SKM-1 treated with dmso at 0.1 percent for 144 hours (cell line): ENCODE data around the gene VSIG2.

Experiments
- DNase-seq: peaks from one replicate; lab custom pipeline; 2025; ENCODE audit not compliant: unreplicated experiment; lab: John Stamatoyannopoulos, UW

VSIG2 gene

DNA sequence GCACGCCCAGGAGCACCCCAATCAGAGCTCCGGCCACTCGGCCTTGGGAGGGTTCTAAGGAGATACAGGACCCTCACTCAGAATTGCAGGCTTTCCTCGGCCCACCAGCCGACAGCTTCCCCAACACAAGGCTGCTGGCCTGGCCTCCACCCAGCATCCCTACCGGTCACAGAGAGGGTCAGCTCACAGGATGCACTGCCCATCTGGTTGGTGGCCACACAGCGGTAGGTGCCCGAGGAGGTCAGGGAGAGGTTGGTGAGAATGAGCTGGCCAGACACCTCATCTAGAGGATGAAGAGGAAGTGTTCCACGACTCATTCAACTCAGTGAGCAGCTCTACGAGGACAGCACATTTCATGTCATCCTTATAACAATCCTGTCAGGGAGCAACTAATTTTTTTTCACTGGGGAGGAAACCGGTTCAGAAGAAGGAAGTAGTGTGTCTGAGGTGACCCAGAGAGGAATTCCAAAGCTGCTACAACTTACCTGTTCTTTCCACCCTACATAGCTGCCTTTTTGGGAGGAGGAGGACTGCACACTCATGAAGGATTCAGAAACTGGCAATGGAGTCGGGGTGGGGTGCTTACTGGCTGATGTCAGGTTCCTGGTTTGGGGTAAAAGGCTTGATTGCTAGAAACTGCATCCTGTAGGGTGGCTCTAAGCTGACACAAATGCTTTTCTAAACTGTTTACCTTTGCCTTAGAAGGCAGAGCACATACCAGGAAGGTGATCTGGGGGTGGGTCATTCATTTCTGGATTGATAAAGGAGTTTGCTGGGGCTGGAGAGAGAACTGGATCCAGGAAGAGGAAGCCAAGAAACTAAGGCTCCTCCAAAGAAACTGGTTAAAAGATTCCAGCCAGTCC, 3.3 kb downstream of the VSIG2 start:
- peak; percentile 26 for DNase-seq

DNA sequence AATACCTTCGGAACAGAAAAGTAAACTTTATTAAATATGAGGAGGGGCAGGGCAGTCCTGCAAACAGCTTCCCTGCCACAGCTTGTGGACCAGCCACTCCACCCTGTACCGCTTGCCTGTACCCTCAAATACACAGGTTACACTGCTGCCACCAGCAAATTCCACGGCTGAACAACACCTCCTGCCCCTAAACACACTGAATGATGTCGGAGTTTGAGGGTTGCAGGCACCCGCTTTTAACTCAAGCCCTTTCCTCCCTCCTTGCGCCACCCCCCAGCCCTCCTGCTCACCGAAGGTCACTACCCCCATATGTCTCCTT, 4.0 kb downstream of the VSIG2 start:
- DNase-seq: no peak

GRCh38 chr11:124747406-124748099, 4.5 kb downstream of the VSIG2 start:
- DNase-seq: no peak

DNA sequence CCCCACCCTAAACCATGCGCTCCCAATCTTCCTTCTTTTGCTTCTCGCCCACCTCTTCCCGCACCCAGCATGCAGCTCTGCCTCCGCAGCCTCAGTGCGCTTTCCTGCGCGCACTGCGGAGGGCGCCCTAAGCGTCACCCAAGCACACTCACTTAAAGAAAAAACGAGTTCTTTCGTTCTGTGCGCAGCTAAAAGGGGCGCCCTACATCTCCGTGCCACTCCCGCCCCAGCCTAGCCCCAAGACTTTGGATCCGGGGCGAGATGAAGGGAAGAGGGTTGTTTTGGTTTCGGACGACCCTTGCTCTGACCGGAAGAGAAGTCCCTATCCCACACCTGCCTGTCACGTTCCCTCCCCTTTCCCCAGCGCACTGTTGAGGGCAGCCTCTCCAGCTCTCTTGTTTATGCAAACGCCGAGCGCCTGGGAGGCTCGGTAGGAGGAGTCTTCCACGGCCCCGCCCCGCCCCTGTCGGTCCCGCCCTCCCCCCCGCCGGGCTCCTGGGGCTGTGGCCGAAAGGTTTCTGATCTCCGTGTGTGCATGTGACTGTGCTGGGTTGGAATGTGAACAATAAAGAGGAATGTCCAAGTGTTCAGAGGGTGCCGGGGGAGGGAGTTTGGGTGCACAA, 5.3 kb downstream of the VSIG2 start:
- DNase-seq: no peak

- no peak for DNase-seq
These were observed 6.0 kb downstream of the VSIG2 start for GRCh38 chr11:124745835-124746620.

- DNase-seq: no peak
These were observed 6.7 kb downstream of the VSIG2 start for GRCh38 chr11:124745270-124745834.

- DNase-seq: no peak
These were observed 9.0 kb downstream of the VSIG2 start for GRCh38 chr11:124743050-124743449.

GRCh38 chr11:124742555-124742954, 9.5 kb downstream of the VSIG2 start:
- DNase-seq: no peak

DNA sequence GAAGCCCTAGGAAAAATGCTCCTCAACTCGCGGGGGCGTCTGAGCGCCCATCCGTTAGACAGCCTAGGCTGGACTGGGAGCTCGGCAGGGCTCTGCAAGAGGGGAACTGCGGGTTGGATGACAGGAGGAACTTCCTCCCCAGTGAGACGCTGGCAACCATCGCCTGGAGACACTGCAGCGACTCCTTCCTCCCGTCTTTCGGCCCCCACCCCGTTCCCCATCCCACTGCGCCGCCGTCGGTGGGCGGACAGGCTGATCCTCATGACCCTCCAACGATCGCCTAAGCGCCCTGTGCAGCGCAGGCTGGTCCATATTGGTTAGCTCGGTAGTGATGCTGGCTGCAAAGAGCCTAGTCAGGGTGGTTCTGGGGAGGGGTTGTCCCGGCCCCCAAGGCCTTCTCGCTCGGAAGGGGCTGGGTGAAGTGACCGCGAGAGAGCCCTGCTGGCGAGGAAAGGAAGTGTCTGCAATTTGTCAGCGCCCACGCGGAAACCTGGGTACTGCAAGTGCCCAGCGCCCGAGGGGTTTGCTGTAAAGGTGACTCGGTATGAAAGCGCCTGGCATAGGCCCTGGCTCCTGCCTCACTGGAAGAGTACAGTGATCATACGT, 11.7 kb downstream of the VSIG2 start:
- peak; percentile 80 for DNase-seq

- peak; percentile 89 for DNase-seq
These were observed 12.4 kb downstream of the VSIG2 start, which contains the start of gene NRGN for GRCh38 chr11:124739479-124740276. NRGN (plus strand) TSS chr11:124739942; CDS start chr11:124740085, 143 bp downstream.

DNA sequence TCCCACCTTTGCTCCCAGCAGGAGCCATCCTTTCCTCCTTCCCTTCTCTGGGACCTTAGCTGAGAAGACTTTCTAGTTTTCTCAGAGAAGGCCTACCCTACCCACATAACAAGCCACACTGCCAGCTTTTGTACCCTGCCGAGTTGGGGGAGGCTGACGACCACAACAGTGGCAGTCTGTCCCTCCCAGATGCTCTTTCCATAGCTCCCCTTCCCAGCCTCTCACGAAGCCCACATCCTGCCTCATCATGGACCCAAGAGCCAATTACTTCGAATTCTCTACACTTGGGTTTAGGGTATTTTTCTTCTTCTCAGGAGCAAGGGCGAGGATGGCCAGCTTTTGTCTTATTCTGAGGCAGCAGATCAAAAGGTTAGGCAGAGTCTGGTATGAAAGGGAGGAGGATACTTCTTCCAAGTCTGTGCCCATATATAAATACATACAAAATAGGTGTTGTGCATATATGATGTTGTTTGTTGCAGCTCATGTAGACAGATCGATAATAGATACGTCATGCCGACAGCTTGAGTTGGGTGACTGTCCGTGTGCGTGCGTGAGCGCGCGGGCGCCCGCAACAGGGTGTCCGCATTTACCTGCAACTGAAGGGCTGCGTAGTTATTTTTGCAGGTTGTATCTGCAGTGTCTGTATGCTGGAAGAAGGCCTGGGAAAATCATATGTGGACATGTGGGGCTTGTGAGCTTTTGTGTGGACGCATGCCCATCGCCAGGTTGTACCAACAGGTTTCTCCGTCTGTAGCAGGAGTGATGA, 13.2 kb downstream of the VSIG2 start:
- DNase-seq: no peak

- DNase-seq: no peak
These were observed 14.3 kb downstream of the VSIG2 start for GRCh38 chr11:124737638-124738305.

GRCh38 chr11:124736736-124737135, 15.3 kb downstream of the VSIG2 start:
- DNase-seq: peak; percentile 73

GRCh38 chr11:124732230-124732629, 19.8 kb downstream of the VSIG2 start:
- DNase-seq: peak; percentile 53

DNA sequence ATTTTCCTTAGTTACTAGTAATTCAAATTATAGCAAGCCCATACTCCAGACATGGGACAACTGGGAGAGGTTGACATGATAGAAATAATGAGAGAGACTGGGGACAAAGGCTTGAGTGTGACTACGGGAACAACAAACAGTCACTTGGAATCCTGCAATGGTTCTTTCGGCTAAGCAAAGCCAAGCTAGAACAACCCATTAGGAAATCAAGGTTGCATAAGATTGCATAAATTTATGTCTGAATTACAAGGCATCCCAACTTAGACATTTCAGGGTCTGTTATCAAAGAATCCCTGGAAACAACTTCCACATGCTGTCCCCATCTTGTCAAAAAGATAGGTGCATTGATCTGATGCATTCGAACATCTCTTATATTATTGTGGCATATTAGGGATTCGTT, 22.5 kb downstream of the VSIG2 start:
- no peak for DNase-seq

DNA sequence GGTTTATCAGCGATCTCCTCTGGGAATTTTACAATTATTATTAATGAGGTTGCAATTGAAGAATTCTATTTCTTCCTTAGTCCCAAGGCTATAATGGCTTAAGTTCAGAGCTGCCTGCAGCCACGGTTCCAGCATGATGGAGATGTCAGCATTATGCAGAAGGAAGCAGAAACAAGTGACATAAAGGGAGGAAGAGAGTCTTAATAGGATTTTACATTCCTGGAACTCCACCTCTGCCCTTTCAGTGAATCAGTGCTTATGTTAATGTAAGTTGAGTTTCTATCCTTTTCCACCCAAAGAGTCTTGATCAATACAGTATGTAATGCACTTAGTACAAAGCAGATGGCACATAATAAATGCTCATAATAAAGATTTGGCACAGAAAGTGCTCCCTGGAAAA, 23.9 kb downstream of the VSIG2 start:
- DNase-seq: no peak

DNA sequence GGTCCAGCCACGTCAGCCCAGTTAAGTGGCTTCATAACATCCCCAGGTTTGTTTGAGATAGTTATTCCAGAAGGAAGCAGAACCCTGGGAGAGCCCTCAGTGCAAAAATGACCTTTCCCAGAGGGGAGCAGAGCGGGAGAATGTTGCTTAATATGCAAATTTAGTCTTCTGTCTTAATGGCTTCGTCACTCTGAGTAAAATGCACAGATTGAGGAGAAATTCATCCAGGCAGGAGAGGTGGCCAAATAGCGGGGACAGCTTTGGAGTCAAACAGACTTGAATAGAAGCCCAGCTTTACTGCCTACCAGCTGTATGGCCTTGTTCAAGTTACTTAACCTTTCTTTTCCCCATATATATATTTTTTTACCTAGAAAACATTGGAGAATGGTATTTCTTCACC, 24.6 kb downstream of the VSIG2 start:
- DNase-seq: no peak

DNA sequence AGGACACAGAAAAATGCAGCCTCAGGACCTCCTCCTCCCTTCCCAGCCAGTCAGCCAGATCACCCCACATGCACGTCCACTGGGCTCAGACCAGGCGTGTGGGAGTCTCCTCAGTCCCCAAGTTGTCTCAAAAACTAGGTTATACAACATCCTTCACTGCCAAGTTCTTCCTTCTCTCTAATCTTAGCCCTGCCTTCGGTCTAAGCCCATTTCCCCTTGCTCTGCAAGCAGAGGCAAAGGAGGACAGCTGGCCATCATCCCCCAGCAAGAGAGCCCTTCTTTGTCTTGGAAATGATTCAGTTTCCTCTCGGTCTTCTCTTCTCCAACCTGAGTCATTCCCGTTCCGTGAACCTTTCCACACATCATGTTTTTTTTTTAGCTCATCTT, 26.3 kb downstream of the VSIG2 start:
- no peak for DNase-seq
